CD4-positive, alpha-beta T cell treated with Interferon gamma for 1 hour (primary cell): ENCODE data around the gene CALHM1.
"Not testable (repeated sequence)": the region's sequence is repeated elsewhere in the genome, so short reads cannot be mapped to it uniquely, and the experiment has no call there.

Source experiments
- DNase-seq: peaks from one replicate; pipeline ENCODE4 v3.0.0-alpha.2; 2020

CALHM1 gene, protein sequence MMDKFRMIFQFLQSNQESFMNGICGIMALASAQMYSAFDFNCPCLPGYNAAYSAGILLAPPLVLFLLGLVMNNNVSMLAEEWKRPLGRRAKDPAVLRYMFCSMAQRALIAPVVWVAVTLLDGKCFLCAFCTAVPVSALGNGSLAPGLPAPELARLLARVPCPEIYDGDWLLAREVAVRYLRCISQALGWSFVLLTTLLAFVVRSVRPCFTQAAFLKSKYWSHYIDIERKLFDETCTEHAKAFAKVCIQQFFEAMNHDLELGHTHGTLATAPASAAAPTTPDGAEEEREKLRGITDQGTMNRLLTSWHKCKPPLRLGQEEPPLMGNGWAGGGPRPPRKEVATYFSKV

DNA sequence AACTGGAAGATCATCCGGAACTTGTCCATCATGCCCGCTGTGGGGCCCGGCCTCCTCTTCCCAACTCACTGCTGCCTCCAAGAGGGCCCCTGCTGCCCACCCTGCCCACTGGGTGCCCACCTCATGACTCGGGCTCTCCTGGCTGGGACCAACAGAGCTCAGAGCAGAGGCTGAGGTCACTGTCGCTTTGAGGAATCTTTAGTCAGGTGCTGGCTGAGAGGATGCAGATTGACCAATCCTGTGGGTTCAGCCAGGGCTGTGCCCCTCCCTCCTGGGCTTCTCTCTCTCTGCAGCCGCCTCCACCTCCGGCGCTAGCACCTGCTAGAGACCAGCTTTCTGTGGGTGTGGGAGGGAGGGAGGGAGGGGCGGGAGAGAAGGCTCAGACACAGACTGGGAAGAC is at the start of gene CALHM1:
CALHM1 (minus strand) TSS at position 181 of the 400 bp plus-strand sequence; CDS start at position 32, 149 bp downstream.
- DNase-seq = peak; percentile 7

DNA sequence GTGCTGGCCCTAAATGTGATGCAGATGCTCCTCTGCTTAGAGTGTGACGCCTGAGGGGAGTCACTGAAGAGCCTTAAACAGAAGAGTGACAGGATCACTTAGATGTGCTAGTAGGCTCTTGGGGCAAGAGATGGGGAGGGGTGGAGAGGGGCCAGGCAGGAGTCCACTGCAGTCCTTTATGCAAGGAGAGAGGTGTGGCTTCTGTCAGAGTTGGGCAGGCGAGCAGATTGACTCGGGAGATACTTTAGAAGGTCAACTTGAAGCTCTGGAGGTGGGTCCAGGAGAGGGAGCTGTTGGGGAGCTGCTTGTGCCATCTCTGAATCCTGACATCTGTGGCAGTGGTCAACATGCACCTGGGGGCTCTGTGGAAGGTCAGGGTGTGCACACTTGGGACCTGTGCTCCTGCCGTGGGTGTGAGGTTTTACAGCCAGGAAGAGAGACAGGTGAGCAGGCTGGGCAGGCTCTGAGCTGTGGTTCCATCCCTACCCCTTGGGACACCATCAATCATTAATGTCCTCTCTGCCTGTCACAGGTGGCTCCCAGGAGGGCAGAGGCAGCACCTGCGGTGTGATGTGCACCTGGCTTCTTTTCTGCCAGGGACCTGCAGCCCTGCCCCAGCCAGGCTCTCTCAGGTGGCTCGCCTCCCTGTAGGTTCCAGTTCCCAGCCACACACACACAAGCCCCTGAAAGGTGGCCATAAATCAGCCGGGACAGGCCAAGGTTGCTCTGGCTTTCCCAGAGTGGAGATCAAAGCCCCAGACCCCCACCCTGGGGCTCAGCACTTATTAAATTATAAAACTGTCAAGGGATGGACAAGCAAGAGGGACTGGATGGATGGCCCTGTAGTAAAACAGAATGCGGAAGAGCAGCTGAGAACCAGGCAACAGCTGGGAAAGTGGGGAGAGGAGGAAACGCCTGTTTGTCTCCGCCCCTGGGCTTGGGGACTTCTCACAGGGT is 48.8 kb upstream of the CALHM1 start:
- no peak for DNase-seq

GRCh38 chr10:103506061-103506460 is 47.4 kb upstream of the CALHM1 start:
- DNase-seq = no peak

DNA sequence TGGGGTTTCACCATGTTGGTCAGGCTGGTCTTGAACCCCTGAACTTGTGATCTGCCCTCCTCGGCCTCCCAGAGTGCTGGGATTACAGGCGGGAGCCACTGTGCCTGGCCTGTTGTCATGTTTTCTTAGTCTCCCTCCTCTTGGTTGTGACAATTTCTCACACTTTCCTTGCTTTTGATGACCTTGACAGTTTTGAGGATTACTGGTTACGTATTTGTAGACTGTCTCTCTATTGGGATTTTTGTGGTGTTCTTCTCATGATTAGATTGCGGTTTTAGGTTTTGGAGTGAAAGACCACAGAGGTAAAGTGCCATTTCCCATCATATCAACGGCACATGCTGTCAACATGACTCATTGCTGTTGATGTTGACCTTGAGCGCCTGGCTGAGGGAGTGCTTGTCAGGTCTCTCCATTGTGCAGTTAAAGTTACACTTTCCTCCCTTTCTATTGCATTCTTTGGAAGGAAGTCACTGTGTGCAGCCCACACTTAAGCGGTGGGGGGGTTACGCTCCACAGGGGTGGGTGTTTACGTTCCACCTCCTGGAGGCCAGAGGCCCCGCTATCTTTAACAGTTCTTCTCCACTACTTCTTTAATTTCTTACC is 45.6 kb upstream of the CALHM1 start:
- no peak for DNase-seq

GRCh38 chr10:103503777-103504176 is 45.1 kb upstream of the CALHM1 start:
- DNase-seq = not testable (repeated sequence)

DNA sequence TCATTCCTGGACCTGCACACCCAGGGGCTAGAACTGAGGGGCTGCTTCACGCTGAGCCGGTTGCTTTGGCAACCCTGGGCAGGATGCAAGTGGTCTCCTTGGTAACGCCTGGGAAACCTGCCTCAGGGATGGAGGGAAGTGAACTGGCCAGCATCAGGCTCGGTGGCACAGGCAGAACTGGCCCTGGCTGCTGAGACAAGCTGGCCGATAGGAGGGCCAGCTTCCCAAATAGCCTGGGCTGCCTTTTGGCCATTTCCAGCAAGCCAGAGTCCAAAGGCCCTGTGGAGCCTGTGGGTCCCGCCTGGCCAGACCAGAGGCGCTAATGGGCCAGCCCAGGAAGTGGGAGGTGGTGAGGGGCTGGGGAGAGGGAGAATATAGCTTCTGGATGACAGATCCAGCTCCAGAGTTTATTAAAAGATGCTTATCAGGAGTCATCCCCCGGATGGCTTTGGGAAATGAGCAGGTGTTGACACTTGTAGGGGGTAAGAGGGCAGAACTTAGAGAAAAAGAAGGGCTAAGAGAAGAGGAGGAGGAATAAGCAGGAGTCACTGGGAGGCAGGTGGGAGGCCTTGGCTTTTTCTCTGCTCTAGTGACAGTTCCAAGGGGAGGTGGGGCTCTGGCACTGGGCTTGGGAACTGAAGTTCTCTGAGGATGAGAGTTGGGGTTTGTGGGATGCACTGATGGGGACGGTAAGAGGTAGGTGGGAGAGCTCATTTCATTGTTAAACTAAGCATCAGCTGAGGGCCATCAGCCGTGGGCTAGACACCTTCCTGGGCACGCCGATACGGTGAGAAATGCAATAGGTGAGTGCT is 44.4 kb upstream of the CALHM1 start:
- no peak for DNase-seq

DNA sequence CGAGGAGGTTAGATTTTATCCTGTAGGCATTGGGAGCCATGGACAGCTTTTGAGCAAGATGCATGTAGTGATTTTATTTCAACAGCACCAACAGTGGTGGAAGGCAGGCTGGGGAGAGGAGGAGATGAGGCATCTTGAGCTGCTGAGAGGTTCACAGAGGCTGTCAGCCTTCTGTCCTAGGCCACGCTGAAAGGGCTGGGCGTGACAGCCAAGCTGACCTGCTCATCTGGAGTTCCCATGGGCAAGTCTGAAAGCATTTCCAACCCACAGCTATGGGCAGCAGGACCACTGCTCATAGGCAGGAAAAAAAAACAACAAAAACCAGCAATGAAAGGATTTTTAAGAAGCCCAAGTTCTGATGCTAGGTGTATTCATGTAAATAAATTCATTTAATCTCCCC is 42.5 kb upstream of the CALHM1 start:
- DNase-seq = no peak

DNA sequence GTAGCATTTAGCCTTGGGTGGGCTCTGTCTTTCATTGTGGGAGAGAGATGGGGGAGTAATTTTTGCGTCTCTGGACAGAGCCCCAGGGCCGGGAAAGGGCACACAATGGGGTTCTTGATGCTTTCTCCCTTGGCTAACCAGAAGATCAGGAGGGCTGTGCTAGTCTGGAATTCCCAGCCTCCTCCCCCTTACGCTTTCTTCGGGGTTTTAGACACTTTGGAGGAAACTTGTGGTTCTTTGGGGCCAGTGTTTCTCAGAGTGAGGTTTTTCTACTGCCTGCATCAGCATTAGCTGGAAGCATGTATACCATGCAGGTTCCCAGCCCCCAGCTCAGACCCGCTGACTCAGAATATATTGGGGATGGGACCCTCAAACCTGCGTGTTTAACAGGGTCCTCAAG is 41.8 kb upstream of the CALHM1 start:
- DNase-seq = no peak

- DNase-seq = no peak
Measured at GRCh38 chr10:103499881-103500280, 41.2 kb upstream of the CALHM1 start.

DNA sequence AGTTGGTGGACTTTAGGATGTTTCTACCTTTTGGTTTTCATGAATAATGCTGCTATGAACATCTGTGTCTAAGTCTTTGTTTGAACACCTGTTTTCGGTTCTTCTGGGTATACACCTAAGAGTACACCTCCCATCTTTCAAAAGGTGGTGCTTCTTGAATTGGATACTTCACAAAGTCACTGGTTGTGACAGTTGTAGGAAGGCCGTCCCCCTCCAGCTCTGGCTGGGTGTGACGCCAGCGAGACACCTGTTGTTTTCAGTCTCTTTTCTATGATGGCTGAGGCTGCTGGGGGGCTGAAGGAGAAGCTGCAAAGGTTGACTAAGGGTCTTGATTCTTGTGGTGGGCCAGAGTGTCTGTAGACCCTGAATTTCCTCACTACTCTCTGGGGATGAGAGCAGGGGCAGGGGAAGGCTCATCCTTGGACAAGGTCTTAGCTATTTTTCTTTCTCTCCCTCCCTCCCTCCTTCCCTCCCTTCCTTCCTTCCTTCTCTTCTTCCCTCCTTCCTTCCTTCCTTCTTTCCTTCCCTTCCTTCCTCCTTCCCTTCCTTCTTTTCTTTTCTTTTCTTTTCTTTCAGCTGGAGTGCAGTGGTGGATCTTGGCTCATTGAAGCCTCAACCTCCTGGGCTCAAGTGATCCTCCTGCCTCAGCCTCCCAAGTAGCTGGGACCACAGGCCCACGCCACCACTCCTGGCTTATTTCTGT is 40.4 kb upstream of the CALHM1 start:
- DNase-seq = no peak

DNA sequence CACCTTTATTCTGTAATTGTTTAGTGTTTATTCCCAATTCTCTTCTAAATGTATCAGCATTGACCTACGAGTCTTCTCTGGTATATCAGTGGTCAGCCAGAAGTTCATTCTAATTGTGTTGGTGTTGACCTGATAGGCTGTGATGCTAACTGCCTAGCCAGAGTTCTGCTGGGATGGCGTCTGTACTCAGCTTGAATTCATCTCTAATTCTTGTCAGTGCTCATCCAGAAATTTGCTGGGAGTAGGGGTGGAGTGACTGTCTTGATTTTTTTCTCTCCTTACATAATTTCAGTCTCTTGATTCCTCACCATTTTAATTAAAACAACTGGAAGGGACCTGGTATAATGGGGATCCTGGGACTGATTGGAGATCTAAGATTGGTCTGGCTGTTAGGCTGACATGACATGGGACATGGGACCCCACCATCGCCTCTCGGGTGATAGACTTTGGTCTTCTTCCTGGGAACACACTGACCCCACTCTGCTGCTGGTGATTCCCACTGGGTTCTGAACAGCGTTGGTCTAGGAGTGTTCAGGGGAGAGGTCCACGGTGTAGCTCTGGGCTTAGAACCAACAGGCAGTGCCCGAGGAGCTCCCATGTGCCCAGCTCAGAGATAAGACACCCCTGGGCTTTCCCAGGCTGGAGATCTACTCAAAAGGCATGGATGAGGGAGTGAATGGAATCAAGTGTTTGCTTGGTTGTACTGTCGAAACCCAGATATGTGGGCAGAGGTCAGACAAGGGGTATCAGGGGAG is 38.6 kb upstream of the CALHM1 start:
- DNase-seq = no peak

DNA sequence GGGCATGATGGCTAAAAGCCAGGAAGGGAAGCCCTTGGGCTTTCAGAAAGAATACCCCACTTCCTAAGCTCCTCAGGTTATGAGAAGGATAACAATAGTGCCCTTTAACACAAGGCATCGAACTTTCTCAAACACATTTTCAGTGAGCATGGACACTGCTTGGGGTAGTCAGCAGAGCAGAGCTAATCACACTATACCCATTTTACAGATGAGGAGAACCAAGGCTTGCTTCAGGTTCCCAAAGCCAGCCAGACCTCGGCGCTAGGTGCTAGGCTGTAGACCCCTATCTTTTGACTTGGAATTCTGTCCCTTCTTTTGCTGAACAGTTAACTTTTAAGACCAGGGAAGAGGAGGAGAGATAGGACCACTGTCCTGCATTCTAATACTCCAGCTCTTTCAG is 36.6 kb upstream of the CALHM1 start:
- DNase-seq = no peak

DNA sequence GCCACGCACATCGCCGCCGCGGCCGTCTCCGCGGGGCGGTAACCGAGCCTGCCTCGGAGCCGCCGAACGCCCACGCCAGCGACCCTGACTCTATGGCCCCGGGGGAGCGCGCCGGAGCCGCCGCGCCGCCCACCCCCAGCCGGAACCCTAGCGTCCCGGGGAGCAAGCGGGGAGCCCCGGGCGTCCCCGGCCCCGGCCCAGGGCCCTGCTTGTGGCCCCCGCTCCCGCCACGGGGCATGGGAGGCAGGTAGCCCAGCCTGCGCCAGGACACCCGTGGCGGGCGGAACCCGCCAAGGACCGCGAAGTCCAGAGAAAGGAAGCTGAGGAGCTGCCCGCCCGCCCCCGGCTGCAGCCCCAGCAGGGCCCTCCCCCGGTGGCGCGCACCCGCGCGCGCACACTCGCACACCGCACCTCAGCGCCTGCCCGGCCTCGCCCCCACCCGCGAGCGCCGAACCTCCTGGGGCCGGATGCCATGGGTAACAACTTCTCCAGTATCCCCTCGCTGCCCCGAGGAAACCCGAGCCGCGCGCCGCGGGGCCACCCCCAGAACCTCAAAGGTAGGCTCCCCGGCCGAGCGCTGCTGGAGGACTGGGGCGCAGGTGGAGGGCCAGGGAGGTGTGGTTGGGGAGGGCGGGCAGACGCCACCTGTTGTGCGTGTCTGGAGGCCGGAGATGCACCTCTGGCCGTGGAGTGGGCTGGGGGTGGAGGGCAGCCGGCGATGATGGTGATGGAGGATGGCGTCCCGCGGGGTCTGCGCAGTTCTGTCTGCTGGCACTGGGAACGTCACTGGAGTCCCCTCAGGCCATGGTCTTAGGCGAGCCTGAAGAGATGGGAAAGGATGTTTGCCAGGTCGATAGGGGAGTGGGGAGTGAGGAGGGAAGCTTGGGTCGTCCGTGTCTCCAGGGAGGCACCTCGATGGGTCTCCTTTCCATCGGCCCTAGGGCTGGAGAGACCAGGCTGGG is 35.5 kb upstream of the CALHM1 start:
- DNase-seq = no peak

DNA sequence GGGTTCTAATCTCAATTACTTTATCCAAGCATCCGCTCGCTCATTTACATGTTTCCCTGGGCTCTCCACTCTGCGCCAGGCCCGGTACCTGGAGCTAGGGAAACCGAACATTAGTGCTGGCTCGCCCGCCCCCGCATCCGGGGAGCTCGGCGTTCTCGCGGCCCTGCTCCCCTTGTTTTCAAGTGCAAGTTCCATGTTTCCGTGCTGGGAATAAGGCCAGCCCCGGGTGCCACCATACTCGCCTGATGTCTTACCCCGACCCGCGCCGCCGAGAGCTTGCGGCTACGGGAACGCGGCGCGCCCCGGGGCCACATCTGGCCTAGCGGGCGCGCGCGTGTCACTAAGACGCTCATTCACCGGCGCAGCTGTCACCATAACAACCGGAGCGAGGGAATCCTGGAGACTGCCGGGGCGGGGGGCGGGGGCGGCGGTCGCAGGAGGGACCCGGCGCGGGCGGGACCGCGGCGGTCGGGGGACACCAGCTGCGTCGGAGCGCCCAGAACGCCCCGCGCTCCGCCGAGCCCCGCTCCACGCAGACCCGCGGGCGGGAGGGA is 34.7 kb upstream of the CALHM1 start, which contains the start of gene NEURL1:
NEURL1 (plus strand) TSS at position 344 of the 554 bp plus-strand sequence. CDS start 683 bp downstream, outside the sequence.
- peak; percentile 6 for DNase-seq

DNA sequence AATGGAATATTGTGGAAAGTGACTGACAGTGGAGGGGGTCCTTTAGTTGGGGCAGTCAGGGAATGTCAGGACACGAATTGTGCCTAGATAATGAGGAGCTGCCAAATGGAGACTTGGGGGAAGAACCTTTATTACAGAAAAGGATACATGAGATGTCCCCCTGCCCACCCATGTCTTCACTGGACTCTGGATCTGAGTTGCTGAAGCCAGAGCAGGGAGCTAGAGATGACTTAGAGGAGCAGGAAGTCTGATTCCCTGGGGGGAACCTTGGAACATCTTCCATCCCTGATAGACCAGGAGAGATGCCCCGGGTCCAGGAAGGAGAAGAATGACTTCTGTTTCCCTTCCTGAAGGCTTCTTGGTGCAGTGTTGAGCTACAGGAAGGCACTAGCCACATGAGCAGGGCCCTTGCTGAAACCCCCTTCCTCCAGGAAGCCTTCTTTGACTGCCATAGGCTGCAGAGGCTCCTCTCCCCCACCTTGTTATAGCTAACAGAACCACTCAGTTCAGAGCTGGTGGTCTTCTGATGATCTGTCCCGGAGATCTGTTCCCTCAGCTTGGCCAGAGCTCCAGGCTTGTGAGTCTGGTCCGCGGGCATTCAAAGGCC is 34.1 kb upstream of the CALHM1 start:
- no peak for DNase-seq

DNA sequence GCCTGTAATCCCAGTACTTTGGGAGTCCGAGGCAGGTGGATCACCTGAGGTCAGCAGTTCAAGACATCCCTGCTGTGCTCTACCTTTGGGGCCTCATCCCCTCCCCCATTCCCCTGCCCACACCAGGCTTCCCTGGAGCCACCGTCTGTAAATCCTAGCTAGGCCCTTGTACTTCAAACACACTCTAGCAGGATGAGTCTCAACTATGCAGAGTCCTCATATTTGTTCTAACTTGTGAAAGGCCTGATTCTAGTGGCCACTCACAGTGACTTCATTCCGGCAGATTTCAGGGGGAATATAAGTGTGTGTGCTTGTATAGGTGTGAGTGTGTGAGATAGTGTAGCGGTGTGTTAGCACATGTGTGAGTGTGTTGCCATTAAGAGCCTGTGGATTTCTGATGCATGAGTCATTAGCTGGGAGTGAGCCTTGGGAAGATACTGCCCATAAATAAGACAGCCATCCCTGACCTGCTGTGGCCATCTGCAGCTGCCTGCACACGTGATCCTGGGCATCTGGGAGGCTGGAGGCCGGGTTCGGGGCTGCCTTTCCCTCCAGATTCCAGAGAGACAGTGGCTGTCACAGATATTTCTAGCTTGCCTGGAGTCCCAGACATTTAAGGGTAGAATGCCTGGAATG is 33.1 kb upstream of the CALHM1 start:
- DNase-seq = no peak

GRCh38 chr10:103490986-103491314 is 32.2 kb upstream of the CALHM1 start:
- no peak for DNase-seq

- no peak for DNase-seq
Measured at GRCh38 chr10:103487410-103487708, 28.7 kb upstream of the CALHM1 start.
